ENCODE data around the gene NOC2L.

NOC2L gene

GRCh38 chr1:916173-917075, 42.6 kb downstream of the NOC2L start:
- no peak for DNase-seq (ENCODE audit: low read depth in 2 of 2)

- no peak for DNase-seq (ENCODE audit: low read depth in 2 of 2)
Observed at GRCh38 chr1:915295-916172, 43.5 kb downstream of the NOC2L start.

GRCh38 chr1:914891-915280, 44.2 kb downstream of the NOC2L start:
- DNase-seq (ENCODE audit: low read depth in 2 of 2), result no peak

GRCh38 chr1:914131-914890, 44.7 kb downstream of the NOC2L start:
- DNase-seq (ENCODE audit: low read depth in 2 of 2), result no peak

- DNase-seq (ENCODE audit: low read depth in 2 of 2), result no peak
Observed at GRCh38 chr1:913491-914130, 45.4 kb downstream of the NOC2L start.

- DNase-seq (ENCODE audit: low read depth in 2 of 2), result no peak
Observed at GRCh38 chr1:912740-913301, 46.2 kb downstream of the NOC2L start.

- DNase-seq (ENCODE audit: low read depth in 2 of 2), result no peak
Observed at GRCh38 chr1:911875-912739, 46.9 kb downstream of the NOC2L start.

- no peak for DNase-seq (ENCODE audit: low read depth in 2 of 2)
Observed at GRCh38 chr1:910881-911721, 48.0 kb downstream of the NOC2L start.

GRCh38 chr1:910311-910880, 48.7 kb downstream of the NOC2L start:
- DNase-seq (ENCODE audit: low read depth in 2 of 2), result no peak

- no peak for DNase-seq (ENCODE audit: low read depth in 2 of 2)
Observed at GRCh38 chr1:909861-910310, 49.2 kb downstream of the NOC2L start.

GRCh38 chr1:908661-909060, 50.4 kb downstream of the NOC2L start:
- DNase-seq (ENCODE audit: low read depth in 2 of 2), result no peak

GRCh38 chr1:907611-908451, 51.2 kb downstream of the NOC2L start:
- no peak for DNase-seq (ENCODE audit: low read depth in 2 of 2)

GRCh38 chr1:906600-907420, 52.2 kb downstream of the NOC2L start:
- no peak for DNase-seq (ENCODE audit: low read depth in 2 of 2)

GRCh38 chr1:905811-906599, 53.1 kb downstream of the NOC2L start:
- no peak for DNase-seq (ENCODE audit: low read depth in 2 of 2)

GRCh38 chr1:905071-905749, 53.8 kb downstream of the NOC2L start:
- no peak for DNase-seq (ENCODE audit: low read depth in 2 of 2)
